GM12878 (cell line): ENCODE data around the gene HSD11B1L.

ENCODE experiments used
- EGR1 ChIP-seq, 2 experiments: IDR thresholded peaks; 1 replicate in 1 of 2; 2 replicates in 1 of 2; pipeline ENCODE4 v1.6.1; 2011 to 2012; ENCODE audit warnings: low read depth in 2 of 2, low read length in 2 of 2, borderline replicate concordance in 1 of 2, mild to moderate bottlenecking in 1 of 2, moderate library complexity in 1 of 2
- EZH2 ChIP-seq: IDR thresholded peaks from 2 replicates; pipeline ENCODE4 v1.6.1; 2012; ENCODE audit warnings: low read depth, mild to moderate bottlenecking, control low read depth, inconsistent platforms, low read length, borderline replicate concordance; ENCODE audit not compliant: control insufficient read depth
- FOXK2 ChIP-seq: fragments of 450-650 bp; IDR thresholded peaks from 2 replicates; pipeline ENCODE4 v1.6.1; 2017; ENCODE audit warnings: mild to moderate bottlenecking, moderate library complexity
- HDAC6 ChIP-seq: fragments of 200-600 bp; sonication (generic); IDR thresholded peaks from one replicate; pipeline ENCODE4 v1.8.0; 2017; ENCODE audit warnings: antibody characterized with exemption; ENCODE audit not compliant: unreplicated experiment
- POLR2A ChIP-seq: IDR thresholded peaks from 2 replicates; pipeline ENCODE4 v1.6.1; 2011; ENCODE audit warnings: low read depth, mild to moderate bottlenecking, low read length
- SIN3A ChIP-seq: IDR thresholded peaks from 2 replicates; pipeline ENCODE4 v1.6.1; 2012; ENCODE audit warnings: low read depth, low read length, improper control_type of control experiment
- SKIL ChIP-seq: fragments of 450-650 bp; IDR thresholded peaks from 2 replicates; pipeline ENCODE4 v1.6.1; 2017; ENCODE audit warnings: mild to moderate bottlenecking, low read depth, inconsistent platforms; ENCODE audit not compliant: poor library complexity, severe bottlenecking
- TCF12 ChIP-seq: IDR thresholded peaks from 2 replicates; pipeline ENCODE4 v1.6.1; 2011; ENCODE audit warnings: low read depth, mild to moderate bottlenecking, low read length
- USF1 ChIP-seq: IDR thresholded peaks from 2 replicates; pipeline ENCODE4 v1.6.1; 2011; ENCODE audit warnings: borderline replicate concordance, low read depth, mild to moderate bottlenecking, moderate library complexity, mixed read lengths, low read length; ENCODE audit not compliant: insufficient read depth; ENCODE audit errors: extremely low read length
- WRNIP1 ChIP-seq: IDR thresholded peaks from 2 replicates; pipeline ENCODE4 v1.6.1; 2011; ENCODE audit warnings: low read depth, low read length, improper control_type of control experiment, borderline replicate concordance
- TF ChIP-seq, protein P1 (sequence below): IDR thresholded peaks from 2 replicates; pipeline ENCODE4 v1.6.1; 2011; ENCODE audit warnings: low read depth, mild to moderate bottlenecking, low read length, moderate library complexity, borderline replicate concordance; ENCODE audit errors: extremely low read depth
- TF ChIP-seq, protein P2 (sequence below), 3 experiments: IDR thresholded peaks in 2 of 3; conservative IDR thresholded peaks in 1 of 3; 2 replicates each; pipeline ENCODE4 v1.5.1; 2011; ENCODE audit warnings: low read depth in 3 of 3, low read length in 3 of 3, mild to moderate bottlenecking in 3 of 3, control low read depth in 2 of 3, moderate library complexity in 2 of 3, inconsistent platforms in 1 of 3, mixed read lengths in 1 of 3; ENCODE audit not compliant: control insufficient read depth in 2 of 3, insufficient read depth in 1 of 3; ENCODE audit errors: extremely low read depth in 1 of 3
- TF ChIP-seq, protein P3 (sequence below): fragments of 450-650 bp; IDR thresholded peaks from 2 replicates; pipeline ENCODE4 v1.6.1; 2017; ENCODE audit warnings: mild to moderate bottlenecking

DNA sequence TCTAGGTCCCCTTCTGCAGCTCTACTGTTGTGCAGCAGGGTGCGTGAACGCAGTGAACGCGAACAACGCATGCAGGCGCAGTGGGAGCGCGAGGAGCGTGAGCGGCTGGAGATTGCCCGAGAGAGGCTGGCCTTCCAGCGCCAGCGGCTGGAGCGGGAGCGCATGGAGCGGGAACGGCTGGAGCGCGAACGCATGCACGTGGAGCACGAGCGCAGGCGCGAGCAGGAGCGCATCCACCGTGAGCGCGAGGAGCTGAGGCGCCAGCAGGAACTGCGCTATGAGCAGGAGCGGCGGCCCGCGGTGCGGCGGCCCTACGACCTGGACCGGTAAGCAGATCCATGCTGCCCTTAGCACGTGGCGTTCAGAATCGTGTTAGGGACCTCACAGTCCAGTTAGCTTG, 19.3 kb upstream of the HSD11B1L start:
- TF ChIP-seq, protein P1, sequence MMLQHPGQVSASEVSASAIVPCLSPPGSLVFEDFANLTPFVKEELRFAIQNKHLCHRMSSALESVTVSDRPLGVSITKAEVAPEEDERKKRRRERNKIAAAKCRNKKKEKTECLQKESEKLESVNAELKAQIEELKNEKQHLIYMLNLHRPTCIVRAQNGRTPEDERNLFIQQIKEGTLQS: no peak
- TF ChIP-seq FOXK2: no peak
- TF ChIP-seq HDAC6: no peak
- TF ChIP-seq USF1: no peak
- no peak for TF ChIP-seq EZH2
- TF ChIP-seq, protein P2, sequence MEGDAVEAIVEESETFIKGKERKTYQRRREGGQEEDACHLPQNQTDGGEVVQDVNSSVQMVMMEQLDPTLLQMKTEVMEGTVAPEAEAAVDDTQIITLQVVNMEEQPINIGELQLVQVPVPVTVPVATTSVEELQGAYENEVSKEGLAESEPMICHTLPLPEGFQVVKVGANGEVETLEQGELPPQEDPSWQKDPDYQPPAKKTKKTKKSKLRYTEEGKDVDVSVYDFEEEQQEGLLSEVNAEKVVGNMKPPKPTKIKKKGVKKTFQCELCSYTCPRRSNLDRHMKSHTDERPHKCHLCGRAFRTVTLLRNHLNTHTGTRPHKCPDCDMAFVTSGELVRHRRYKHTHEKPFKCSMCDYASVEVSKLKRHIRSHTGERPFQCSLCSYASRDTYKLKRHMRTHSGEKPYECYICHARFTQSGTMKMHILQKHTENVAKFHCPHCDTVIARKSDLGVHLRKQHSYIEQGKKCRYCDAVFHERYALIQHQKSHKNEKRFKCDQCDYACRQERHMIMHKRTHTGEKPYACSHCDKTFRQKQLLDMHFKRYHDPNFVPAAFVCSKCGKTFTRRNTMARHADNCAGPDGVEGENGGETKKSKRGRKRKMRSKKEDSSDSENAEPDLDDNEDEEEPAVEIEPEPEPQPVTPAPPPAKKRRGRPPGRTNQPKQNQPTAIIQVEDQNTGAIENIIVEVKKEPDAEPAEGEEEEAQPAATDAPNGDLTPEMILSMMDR (IDR thresholded peaks at IDR 0.05 in 2 of 3, conservative IDR thresholded peaks at IDR 0.05 in 1 of 3; ENCODE audit: control insufficient read depth in 2 of 3, extremely low read depth in 1 of 3, insufficient read depth in 1 of 3, low read depth in 3 of 3, low read length in 3 of 3): no peak
- TF ChIP-seq WRNIP1: no peak
- no peak for TF ChIP-seq EGR1 (IDR thresholded peaks at IDR 0.05; ENCODE audit: borderline replicate concordance in 1 of 2, low read depth in 2 of 2, low read length in 2 of 2)
- TF ChIP-seq, protein P3, sequence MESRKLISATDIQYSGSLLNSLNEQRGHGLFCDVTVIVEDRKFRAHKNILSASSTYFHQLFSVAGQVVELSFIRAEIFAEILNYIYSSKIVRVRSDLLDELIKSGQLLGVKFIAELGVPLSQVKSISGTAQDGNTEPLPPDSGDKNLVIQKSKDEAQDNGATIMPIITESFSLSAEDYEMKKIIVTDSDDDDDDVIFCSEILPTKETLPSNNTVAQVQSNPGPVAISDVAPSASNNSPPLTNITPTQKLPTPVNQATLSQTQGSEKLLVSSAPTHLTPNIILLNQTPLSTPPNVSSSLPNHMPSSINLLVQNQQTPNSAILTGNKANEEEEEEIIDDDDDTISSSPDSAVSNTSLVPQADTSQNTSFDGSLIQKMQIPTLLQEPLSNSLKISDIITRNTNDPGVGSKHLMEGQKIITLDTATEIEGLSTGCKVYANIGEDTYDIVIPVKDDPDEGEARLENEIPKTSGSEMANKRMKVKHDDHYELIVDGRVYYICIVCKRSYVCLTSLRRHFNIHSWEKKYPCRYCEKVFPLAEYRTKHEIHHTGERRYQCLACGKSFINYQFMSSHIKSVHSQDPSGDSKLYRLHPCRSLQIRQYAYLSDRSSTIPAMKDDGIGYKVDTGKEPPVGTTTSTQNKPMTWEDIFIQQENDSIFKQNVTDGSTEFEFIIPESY: no peak
- no peak for TF ChIP-seq TCF12
- TF ChIP-seq SIN3A: no peak
- TF ChIP-seq SKIL: no peak
- peak; percentile 58 for TF ChIP-seq POLR2A
